K562 (cell line): Measurements from ENCODE around the gene SLC35D2. TPM values are rescaled to one million over a fixed set of nuclear protein-coding genes. Genes with fewer than 3 reads are reported as not detected.

Source experiments
- ADNP ChIP-seq: fragments of 200-800 bp; sonication (Bioruptor generic); IDR thresholded peaks from 2 replicates; pipeline ENCODE4 v1.6.1; 2016; ENCODE audit warnings: missing genetic modification characterization, missing compliant biosample characterization
- BRF1 ChIP-seq: IDR thresholded peaks from 3 replicates; pipeline ENCODE4 v1.6.1; 2011; ENCODE audit warnings: borderline replicate concordance, mild to moderate bottlenecking; ENCODE audit not compliant: insufficient read length; ENCODE audit errors: extremely low read depth
- CEBPB ChIP-seq: fragments of 450-650 bp; IDR thresholded peaks from 2 replicates; pipeline ENCODE4 v1.6.1; 2016; ENCODE audit warnings: missing genetic modification characterization, missing compliant biosample characterization
- DPF2 ChIP-seq: fragments of 450-650 bp; IDR thresholded peaks from 2 replicates; pipeline ENCODE4 v1.6.1; 2016
- FOSL1 ChIP-seq: fragments of 200-800 bp; sonication (Bioruptor generic); conservative IDR thresholded peaks from 2 replicates; pipeline ENCODE4 v1.6.1; 2016; ENCODE audit warnings: missing genetic modification characterization, missing compliant biosample characterization
- HDAC1 ChIP-seq, 2 experiments: fragments of 450-650 bp; IDR thresholded peaks; 2 replicates each; pipeline ENCODE4 v1.6.1; 2016 to 2017; ENCODE audit warnings: inconsistent platforms in 1 of 2, mild to moderate bottlenecking in 1 of 2, moderate library complexity in 1 of 2
- HNRNPH1 ChIP-seq: fragments of 200-400 bp; formaldehyde crosslinking; optimal IDR thresholded peaks from 2 replicates; pipeline ENCODE3; 2017; ENCODE audit warnings: low read depth, mild to moderate bottlenecking, low read length, moderate library complexity
- IFI16 ChIP-seq: fragments of 250-450 bp; sonication (Bioruptor Pico); IDR thresholded peaks from 2 replicates; pipeline ENCODE4 v2.1.2; 2022; ENCODE audit warnings: mild to moderate bottlenecking, inconsistent platforms
- KLF6 ChIP-seq: fragments of 250-450 bp; sonication (Bioruptor Pico); IDR thresholded peaks from 2 replicates; pipeline ENCODE4 v1.4.0; 2020; ENCODE audit warnings: mild to moderate bottlenecking, moderate library complexity, borderline replicate concordance
- MCM7 ChIP-seq, 2 experiments: fragments of 450-650 bp; IDR thresholded peaks; 2 replicates each; pipeline ENCODE4 v1.6.1; 2016 to 2018
- MEF2D ChIP-seq: conservative IDR thresholded peaks from 2 replicates; pipeline ENCODE4 v1.6.1; 2016; ENCODE audit warnings: low read depth, missing genetic modification characterization, missing compliant biosample characterization
- SLC30A9 ChIP-seq: fragments of 250-450 bp; sonication (Bioruptor Pico); IDR thresholded peaks from 2 replicates; pipeline ENCODE4 v1.8.0; 2022; ENCODE audit warnings: mild to moderate bottlenecking, moderate library complexity
- TARDBP ChIP-seq: fragments of 450-650 bp; IDR thresholded peaks from 2 replicates; pipeline ENCODE4 v1.6.1; 2016
- TBP ChIP-seq: optimal IDR thresholded peaks from 2 replicates; pipeline ENCODE3; 2011; ENCODE audit warnings: low read depth, low read length, improper control_type of control experiment
- ZC3H11A ChIP-seq: IDR thresholded peaks from 2 replicates; pipeline ENCODE4 v1.6.1; 2012; ENCODE audit warnings: low read depth, low read length, improper control_type of control experiment
- ZNF133 ChIP-seq: fragments of 250-450 bp; sonication (Bioruptor Pico); IDR thresholded peaks from 2 replicates; pipeline ENCODE4 v1.4.0; 2020; ENCODE audit warnings: mild to moderate bottlenecking
- ZNF274 ChIP-seq: IDR thresholded peaks from 2 replicates; pipeline ENCODE4 v1.6.1; 2011; ENCODE audit warnings: low read depth, mild to moderate bottlenecking, low read length, moderate library complexity, borderline replicate concordance
- ZNF77 ChIP-seq: fragments of 250-450 bp; sonication (Bioruptor Pico); IDR thresholded peaks from 2 replicates; pipeline ENCODE4 v1.5.0; 2020
- polyA plus RNA-seq, 8 experiments: library from polyadenylated mRNA; depleted of rRNA in 4 of 8; stranded (reverse) in 5 of 8; unstranded in 3 of 8; fragments of >200 nt; fragmentation: Nextera tagmentation in 2 of 8; fragmentation: Illumina TruSeq in 1 of 8; extraction: Ambion mirVana in 2 of 8; extraction: Trizol in 1 of 8; gene quantifications; 2 replicates each; pipeline versions ENCODE4 v1.2.1 to v1.2.3, GENCODE V29; 2011 to 2014; ENCODE audit warnings: inconsistent platforms in 1 of 8, missing spikeins in 1 of 8
- total RNA-seq, 7 experiments: library from RNA; depleted of rRNA in 6 of 7; stranded (reverse); fragments of >200 nt in 6 of 7; fragmentation: Illumina TruSeq in 2 of 7; extraction: Trizol in 2 of 7; gene quantifications; 2 replicates each; pipeline versions ENCODE4 v1.2.1 to v1.2.3, GENCODE V29; 2011 to 2021; ENCODE audit warnings: low replicate concordance in 1 of 7
- TF ChIP-seq, protein P1 (sequence below): fragments of 250-450 bp; sonication (Bioruptor Pico); IDR thresholded peaks from 2 replicates; pipeline ENCODE4 v1.4.0; 2020
- TF ChIP-seq, protein P2 (sequence below): fragments of 250-450 bp; sonication (Bioruptor Pico); IDR thresholded peaks from 2 replicates; pipeline ENCODE4 v1.5.0; 2021
- TF ChIP-seq, protein P3 (sequence below): fragments of 450-650 bp; IDR thresholded peaks from 2 replicates; pipeline ENCODE4 v1.6.1; 2016; ENCODE audit warnings: missing biosample characterization, missing genetic modification characterization
- TF ChIP-seq, protein P4 (sequence below): fragments of 250-450 bp; sonication (Bioruptor Pico); IDR thresholded peaks from 2 replicates; pipeline ENCODE4 v1.8.0; 2022; ENCODE audit warnings: inconsistent platforms

Gene SLC35D2
- total and polyA plus RNA-seq, 9 of the 15 experiments (the other 6 are each of a cell fraction or from before 2014, with no cell fraction given), result 2.9 to 14.9 (median 11.7) TPM

DNA sequence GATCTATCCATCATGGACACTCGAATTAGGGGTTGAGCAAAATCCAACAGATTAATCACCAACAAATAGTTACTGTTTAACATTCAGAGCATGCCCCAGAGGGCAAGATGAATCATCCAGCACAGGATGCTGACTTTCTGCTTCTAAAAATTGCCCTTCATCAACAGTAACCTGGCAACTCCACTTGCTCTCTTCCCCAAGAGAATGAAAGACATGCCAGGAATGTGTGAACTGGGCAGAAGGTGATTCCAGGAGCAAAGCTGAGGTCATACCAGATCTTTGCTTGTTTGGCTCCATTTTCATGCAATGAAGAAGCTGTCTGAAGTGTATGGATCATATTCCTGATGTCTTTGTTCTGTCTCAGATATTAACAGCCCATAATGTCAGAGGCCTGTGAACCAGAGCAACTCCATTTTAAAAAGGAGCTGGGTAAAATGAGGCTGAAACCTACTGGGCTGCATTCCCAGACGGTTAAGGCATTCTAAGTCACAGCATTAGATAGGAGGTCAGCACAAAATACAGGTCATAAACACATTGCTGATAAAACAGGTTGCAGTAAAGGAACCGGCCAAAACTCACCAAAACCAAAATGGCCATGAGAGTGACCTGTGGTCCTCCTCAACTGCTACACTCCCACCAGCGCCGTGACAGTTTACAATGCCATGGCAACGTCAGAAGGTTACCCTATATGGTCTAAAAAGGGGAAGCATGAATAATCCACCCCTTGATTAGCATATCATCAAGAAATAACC, 37.1 kb upstream of the SLC35D2 start (continued):
- TF ChIP-seq, protein P1, sequence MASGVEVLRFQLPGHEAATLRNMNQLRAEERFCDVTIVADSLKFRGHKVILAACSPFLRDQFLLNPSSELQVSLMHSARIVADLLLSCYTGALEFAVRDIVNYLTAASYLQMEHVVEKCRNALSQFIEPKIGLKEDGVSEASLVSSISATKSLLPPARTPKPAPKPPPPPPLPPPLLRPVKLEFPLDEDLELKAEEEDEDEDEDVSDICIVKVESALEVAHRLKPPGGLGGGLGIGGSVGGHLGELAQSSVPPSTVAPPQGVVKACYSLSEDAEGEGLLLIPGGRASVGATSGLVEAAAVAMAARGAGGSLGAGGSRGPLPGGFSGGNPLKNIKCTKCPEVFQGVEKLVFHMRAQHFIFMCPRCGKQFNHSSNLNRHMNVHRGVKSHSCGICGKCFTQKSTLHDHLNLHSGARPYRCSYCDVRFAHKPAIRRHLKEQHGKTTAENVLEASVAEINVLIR (CRISPR knock-in tag), result peak; percentile 88
- TF ChIP-seq, protein P2, sequence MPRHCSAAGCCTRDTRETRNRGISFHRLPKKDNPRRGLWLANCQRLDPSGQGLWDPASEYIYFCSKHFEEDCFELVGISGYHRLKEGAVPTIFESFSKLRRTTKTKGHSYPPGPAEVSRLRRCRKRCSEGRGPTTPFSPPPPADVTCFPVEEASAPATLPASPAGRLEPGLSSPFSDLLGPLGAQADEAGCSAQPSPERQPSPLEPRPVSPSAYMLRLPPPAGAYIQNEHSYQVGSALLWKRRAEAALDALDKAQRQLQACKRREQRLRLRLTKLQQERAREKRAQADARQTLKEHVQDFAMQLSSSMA (CRISPR knock-in tag), result no peak
- TF ChIP-seq IFI16 (CRISPR knock-in tag) (peak; percentile 95), BRF1 (no peak), ZC3H11A (no peak), DPF2 (peak; percentile 27; the same call in 1 of the 2 replicates), MEF2D (tag) (peak; percentile 99), ZNF274 (no peak), TARDBP (0 out of 2 replicates have a peak, but pooled peaks have one; percentile 11), ADNP (tag) (no peak), HNRNPH1 (no peak), KLF6 (CRISPR knock-in tag) (peak; percentile 99), HDAC1 (IDR thresholded peaks at IDR 0.05) (no peak; a peak in 1 of 4 replicates), ZNF77 (CRISPR knock-in tag) (no peak), FOSL1 (tag) (peak; percentile 76), ZNF133 (CRISPR knock-in tag) (peak; percentile 96), MCM7 (IDR thresholded peaks at IDR 0.05) (no peak), CEBPB (peak; percentile 61; the same call in 1 of the 2 replicates), TBP (no peak), SLC30A9 (CRISPR knock-in tag) (0 out of 2 replicates have a peak, but pooled peaks have one; percentile 30)
- TF ChIP-seq, protein P3, sequence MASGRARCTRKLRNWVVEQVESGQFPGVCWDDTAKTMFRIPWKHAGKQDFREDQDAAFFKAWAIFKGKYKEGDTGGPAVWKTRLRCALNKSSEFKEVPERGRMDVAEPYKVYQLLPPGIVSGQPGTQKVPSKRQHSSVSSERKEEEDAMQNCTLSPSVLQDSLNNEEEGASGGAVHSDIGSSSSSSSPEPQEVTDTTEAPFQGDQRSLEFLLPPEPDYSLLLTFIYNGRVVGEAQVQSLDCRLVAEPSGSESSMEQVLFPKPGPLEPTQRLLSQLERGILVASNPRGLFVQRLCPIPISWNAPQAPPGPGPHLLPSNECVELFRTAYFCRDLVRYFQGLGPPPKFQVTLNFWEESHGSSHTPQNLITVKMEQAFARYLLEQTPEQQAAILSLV (tag), result peak; percentile 99
- TF ChIP-seq, protein P4, sequence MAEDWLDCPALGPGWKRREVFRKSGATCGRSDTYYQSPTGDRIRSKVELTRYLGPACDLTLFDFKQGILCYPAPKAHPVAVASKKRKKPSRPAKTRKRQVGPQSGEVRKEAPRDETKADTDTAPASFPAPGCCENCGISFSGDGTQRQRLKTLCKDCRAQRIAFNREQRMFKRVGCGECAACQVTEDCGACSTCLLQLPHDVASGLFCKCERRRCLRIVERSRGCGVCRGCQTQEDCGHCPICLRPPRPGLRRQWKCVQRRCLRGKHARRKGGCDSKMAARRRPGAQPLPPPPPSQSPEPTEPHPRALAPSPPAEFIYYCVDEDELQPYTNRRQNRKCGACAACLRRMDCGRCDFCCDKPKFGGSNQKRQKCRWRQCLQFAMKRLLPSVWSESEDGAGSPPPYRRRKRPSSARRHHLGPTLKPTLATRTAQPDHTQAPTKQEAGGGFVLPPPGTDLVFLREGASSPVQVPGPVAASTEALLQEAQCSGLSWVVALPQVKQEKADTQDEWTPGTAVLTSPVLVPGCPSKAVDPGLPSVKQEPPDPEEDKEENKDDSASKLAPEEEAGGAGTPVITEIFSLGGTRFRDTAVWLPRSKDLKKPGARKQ (CRISPR knock-in tag), result peak; percentile 91
